Spleen (tissue), 11 donors: ENCODE data around the gene LTF. TPM values are rescaled to one million over a fixed set of nuclear protein-coding genes. Genes with fewer than 3 reads are reported as not detected.

Source experiments
- DNase-seq: peaks from one replicate; pipeline ENCODE4 v3.0.0-alpha.2; 2020
- H3K27ac ChIP-seq, 8 donors: fragments of 200-600 bp; sonication (generic) in 7 of 8; 1 replicate in 4 of 8; 2 replicates in 4 of 8; pipeline versions ENCODE4 v1.5.0 to v1.8.0; 2016 to 2021; ENCODE audit warnings: inconsistent platforms in 4 of 8, mild to moderate bottlenecking in 4 of 8, moderate library complexity in 1 of 8
- H3K27me3 ChIP-seq, 7 donors: fragments of 200-600 bp; sonication (generic) in 6 of 7; replicated peaks in 1 of 7; 1 replicate in 4 of 7; 2 replicates in 3 of 7; pipeline versions ENCODE4 v1.5.0 to v1.8.0; 2016 to 2021; ENCODE audit warnings: inconsistent platforms in 3 of 7, mild to moderate bottlenecking in 1 of 7
- H3K36me3 ChIP-seq, 6 donors: fragments of 200-600 bp; sonication (generic) in 5 of 6; 1 replicate in 4 of 6; 2 replicates in 2 of 6; pipeline versions ENCODE4 v1.5.0 to v1.8.0; 2016 to 2021; ENCODE audit warnings: inconsistent platforms in 2 of 6
- H3K4me1 ChIP-seq, 6 donors: fragments of 200-600 bp; sonication (generic) in 5 of 6; 1 replicate in 3 of 6; 2 replicates in 3 of 6; pipeline versions ENCODE4 v1.5.0 to v1.8.0; 2016 to 2021; ENCODE audit warnings: inconsistent platforms in 3 of 6
- H3K4me3 ChIP-seq, 8 donors: fragments of 200-600 bp; sonication (generic) in 7 of 8; 1 replicate in 4 of 8; 2 replicates in 4 of 8; pipeline versions ENCODE4 v1.5.0 to v1.8.0; 2016 to 2021; ENCODE audit warnings: inconsistent platforms in 4 of 8, mild to moderate bottlenecking in 4 of 8, moderate library complexity in 2 of 8
- H3K9me3 ChIP-seq, 8 donors: fragments of 200-600 bp; sonication (generic) in 7 of 8; 1 replicate in 4 of 8; 2 replicates in 4 of 8; pipeline versions ENCODE4 v1.5.0 to v1.8.0; 2016 to 2021; ENCODE audit warnings: inconsistent platforms in 4 of 8
- CTCF ChIP-seq, 11 experiments: fragments of 200-600 bp in 7 of 11; fragments of 450-650 bp in 4 of 11; sonication (generic) in 4 of 11; IDR thresholded peaks in 8 of 11; conservative IDR thresholded peaks in 3 of 11; 1 replicate in 7 of 11; 2 replicates in 4 of 11; pipeline versions ENCODE4 v1.4.0 to v1.8.0; 2016 to 2021; ENCODE audit warnings: antibody characterized with exemption in 11 of 11, inconsistent platforms in 4 of 11, mild to moderate bottlenecking in 1 of 11
- POLR2A ChIP-seq, 3 donors: fragments of 450-650 bp; IDR thresholded peaks; one replicate each; pipeline ENCODE4 v1.5.1; 2017; ENCODE audit warnings: antibody characterized with exemption in 3 of 3, mild to moderate bottlenecking in 1 of 3
- POLR2AphosphoS5 ChIP-seq, 3 donors: sonication (generic); formaldehyde crosslinking; IDR thresholded peaks; one replicate each; pipeline ENCODE4 v1.5.1; 2017; ENCODE audit warnings: antibody characterized with exemption in 3 of 3
- WGBS, 5 donors: extraction: QIAGEN DNeasy Blood & Tissue Kit in 3 of 5; methylation state at CpG; one replicate each; pipeline versions ENCODE4 v1.1.5 to v1.1.7; 2013 to 2018; 5-methylcytosine and 5-hydroxymethylcytosine counted together
- intact Hi-C: fragments of 100-400 bp; cut with DNase I; formaldehyde crosslinking; loops from one replicate; pipeline ENCODE4 v1.15.0; 2023; ENCODE audit warnings: low total_unique reads
- polyA plus RNA-seq, 3 donors: library from polyadenylated mRNA; stranded (reverse); fragments of 200-250 nt; gene quantifications; one replicate each; pipeline ENCODE4 v1.2.1, GENCODE V29; 2013
- total RNA-seq, 7 donors: library from RNA; depleted of rRNA in 3 of 7; stranded (reverse); fragments of >200 nt in 3 of 7; fragmentation: NEBNext Ultra II Directional in 4 of 7; extraction: Animal tissue kit (Norgen Biotek cat#: 25700) in 4 of 7; gene quantifications; one replicate each; pipeline versions ENCODE4 v1.1.0 to v1.2.1, GENCODE V29; 2016 to 2021
- donor health status: healthy with polysubstance abuse.
- donor health status: DM: no; HTN: no; CAD: no; lungs with moderate emphysema.
- donor health status: DM: no; HTN: no; CAD: no.
- donor health status: Bipolar disorder and iron deficiency.
- donor health status: healthy.
- donor health status: DM: no; HTN: no; CAD: no.
- donor health status: DM: yes; HTN: yes; CAD: no.

The LTF gene
- total and polyA plus RNA-seq, 10 donors: 15.2 to 598 (median 56.0) TPM

GRCh38 chr3:46478341-46478740, 13.6 kb upstream of the LTF start:
- TF ChIP-seq POLR2A (IDR thresholded peaks at IDR 0.05) (no peak), CTCF (IDR thresholded peaks at IDR 0.05 in 8 of 11, conservative IDR thresholded peaks at IDR 0.05 in 3 of 11) (no peak), POLR2AphosphoS5 (IDR thresholded peaks at IDR 0.05) (no peak)
- Histone ChIP-seq H3K4me3 (no peak overlapping the region), H3K36me3 (no peaks in the 10 kb centered on the region), H3K27ac (peak overlapping the region in 3 of 8 donors; percentile 38 to 49 (median 47)), H3K27me3 (no peaks in the 10 kb centered on the region), H3K9me3 (peaks cover 0 to 14% (median 10%) of the 10 kb centered on the region in 8 donors), H3K4me1 (peaks cover 0 to 32% (median 0%) of the 10 kb centered on the region in 6 donors)
- intact Hi-C loops: no loop called here
- DNase-seq: no peak
- 33 to 60% (median 56%) methylated on average over 5 of the region's 5 CpGs for WGBS, 5 donors

DNA sequence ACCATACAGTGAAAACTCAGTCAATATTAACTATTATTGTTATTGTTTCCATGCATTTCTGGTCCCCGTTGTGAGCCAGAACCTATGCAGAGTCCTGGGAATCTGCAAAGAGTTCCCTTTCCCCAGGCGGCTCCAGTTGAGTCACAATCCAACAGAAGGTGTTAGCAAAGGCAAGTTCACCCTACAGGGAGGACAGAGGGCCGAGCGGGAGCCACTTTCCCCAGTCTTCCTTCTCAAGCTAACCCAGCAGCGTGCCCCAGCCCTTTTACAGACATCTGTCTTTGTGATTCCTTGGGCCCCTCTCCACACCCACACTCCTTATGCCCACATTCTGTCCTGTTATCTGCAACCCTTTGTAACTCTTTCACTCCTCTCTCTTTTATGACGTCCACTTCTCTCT, 13.1 kb upstream of the LTF start:
- Histone ChIP-seq H3K27me3 (no peaks in the 10 kb centered on the region), H3K9me3 (peaks cover 0 to 14% (median 10%) of the 10 kb centered on the region in 8 donors), H3K4me1 (peaks cover 0 to 26% (median 0%) of the 10 kb centered on the region in 6 donors), H3K4me3 (no peak overlapping the region), H3K27ac (peak overlapping the region in 3 of 8 donors; percentile 38 to 49 (median 47)), H3K36me3 (no peaks in the 10 kb centered on the region)
- TF ChIP-seq CTCF (IDR thresholded peaks at IDR 0.05 in 8 of 11, conservative IDR thresholded peaks at IDR 0.05 in 3 of 11) (no peak), POLR2A (IDR thresholded peaks at IDR 0.05) (no peak), POLR2AphosphoS5 (IDR thresholded peaks at IDR 0.05) (no peak)
- no peak for DNase-seq
- WGBS, 5 donors: 83 to 92% (median 91%) methylated on average over 6 of the region's 6 CpGs
- intact Hi-C loops: no loop called here

DNA sequence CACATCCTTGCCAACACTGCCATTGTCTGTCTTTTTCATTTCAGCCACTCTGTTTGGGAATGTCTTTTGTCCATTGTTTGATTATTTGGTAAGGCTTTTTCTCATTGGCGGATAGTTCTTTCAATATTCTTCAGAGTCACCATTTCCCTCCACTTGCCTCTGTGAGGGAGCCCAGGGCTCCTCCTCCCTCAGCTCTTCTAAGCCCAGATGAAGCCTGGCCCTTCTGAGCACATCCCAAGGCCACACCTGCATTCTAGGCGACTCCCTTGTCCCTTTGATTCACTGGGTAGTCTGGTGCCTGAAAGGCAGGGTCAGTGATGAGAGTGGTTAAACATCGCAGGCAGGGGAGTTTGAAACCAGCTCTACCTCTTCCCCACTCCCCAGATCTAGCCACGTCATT, 12.4 kb upstream of the LTF start:
- intact Hi-C loops: no loop called here
- no peaks in the 10 kb centered on the region for H3K36me3 ChIP-seq
- H3K4me3 ChIP-seq: no peak overlapping the region
- H3K9me3 ChIP-seq: peaks cover 0 to 14% (median 10%) of the 10 kb centered on the region in 8 donors
- peaks cover 0 to 25% (median 0%) of the 10 kb centered on the region in 6 donors for H3K4me1 ChIP-seq
- no peak overlapping the region for H3K27ac ChIP-seq
- no peak for DNase-seq
- 85 to 95% (median 88%) methylated on average over 4 of the region's 4 CpGs for WGBS, 5 donors
- H3K27me3 ChIP-seq: no peaks in the 10 kb centered on the region
- TF ChIP-seq CTCF (IDR thresholded peaks at IDR 0.05 in 8 of 11, conservative IDR thresholded peaks at IDR 0.05 in 3 of 11) (no peak), POLR2AphosphoS5 (IDR thresholded peaks at IDR 0.05) (no peak), POLR2A (IDR thresholded peaks at IDR 0.05) (no peak)

DNA sequence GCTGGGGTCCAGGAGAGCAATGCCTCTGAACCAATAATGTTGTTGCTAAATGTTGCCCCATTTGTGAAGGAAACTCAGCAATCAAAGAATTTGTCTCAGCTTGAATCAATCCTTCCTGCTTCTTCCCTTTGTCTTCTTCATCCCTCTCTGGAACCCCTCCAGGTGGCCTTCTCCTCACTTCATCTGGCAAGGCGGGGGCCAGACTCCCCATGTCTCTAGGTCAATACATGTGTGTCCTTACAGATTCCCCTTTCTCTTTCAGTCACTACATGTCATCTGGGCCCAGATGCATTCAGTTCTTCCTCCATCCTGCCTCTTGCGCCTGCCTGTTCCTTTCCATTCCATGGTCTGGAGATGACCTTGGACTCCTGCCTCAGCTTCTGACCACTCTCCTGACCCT, 8.0 kb upstream of the LTF start:
- H3K27ac ChIP-seq: no peak overlapping the region
- WGBS, 5 donors: 84 to 92% (median 88%) methylated on average over 2 of the region's 2 CpGs
- no peaks in the 10 kb centered on the region for H3K27me3 ChIP-seq
- DNase-seq: no peak
- peaks cover 0 to 53% (median 16%) of the 10 kb centered on the region in 6 donors for H3K4me1 ChIP-seq
- H3K9me3 ChIP-seq: peaks cover 0 to 14% (median 10%) of the 10 kb centered on the region in 8 donors
- TF ChIP-seq POLR2A (IDR thresholded peaks at IDR 0.05) (no peak), CTCF (IDR thresholded peaks at IDR 0.05 in 8 of 11, conservative IDR thresholded peaks at IDR 0.05 in 3 of 11) (no peak), POLR2AphosphoS5 (IDR thresholded peaks at IDR 0.05) (no peak)
- no peak overlapping the region for H3K4me3 ChIP-seq
- intact Hi-C loops: no loop called here
- no peaks in the 10 kb centered on the region for H3K36me3 ChIP-seq
